GM23338 (cell line): ENCODE data around the gene GPR183. TPM values are rescaled to one million over a fixed set of nuclear protein-coding genes. Genes with fewer than 3 reads are reported as not detected.

ENCODE experiments used
- ATAC-seq: fragments of 200-7000 bp; cut with Tn5 transposase; 3 replicates; pipeline ENCODE4 v1.9.1; 2020
- DNase-seq: peaks from one replicate; pipeline ENCODE4 v3.0.0-alpha.2; 2015; ENCODE audit warnings: low spot score
- H2AFZ ChIP-seq: fragments of 200-600 bp; sonication (generic); 2 replicates; pipeline ENCODE4 v1.8.0; 2016; ENCODE audit warnings: antibody characterized with exemption, mild to moderate bottlenecking, moderate library complexity
- H3F3A ChIP-seq: fragments of 200-600 bp; sonication (generic); replicated peaks from 2 replicates; pipeline ENCODE4 v1.8.0; 2017; ENCODE audit warnings: antibody characterized with exemption, mixed run types, low read depth
- H3K27ac ChIP-seq: fragments of 200-600 bp; sonication (generic); 2 replicates; pipeline ENCODE4 v1.6.1; 2016; ENCODE audit warnings: low read depth
- H3K27me3 ChIP-seq: fragments of 200-600 bp; sonication (generic); 2 replicates; pipeline ENCODE4 v1.8.0; 2016; ENCODE audit warnings: mild to moderate bottlenecking, mixed run types, moderate library complexity; ENCODE audit not compliant: insufficient read depth
- H3K36me3 ChIP-seq: fragments of 200-600 bp; sonication (generic); 2 replicates; pipeline ENCODE4 v1.8.0; 2016; ENCODE audit warnings: mild to moderate bottlenecking; ENCODE audit not compliant: insufficient read depth
- H3K4me1 ChIP-seq: fragments of 200-600 bp; sonication (generic); 2 replicates; pipeline ENCODE4 v1.8.0; 2016; ENCODE audit warnings: mild to moderate bottlenecking, moderate library complexity; ENCODE audit not compliant: insufficient read depth
- H3K4me2 ChIP-seq: fragments of 200-600 bp; sonication (generic); 2 replicates; pipeline ENCODE4 v1.7.1; 2017; ENCODE audit warnings: mixed run types
- H3K4me3 ChIP-seq: fragments of 200-600 bp; sonication (generic); 2 replicates; pipeline ENCODE4 v1.6.1; 2016; ENCODE audit warnings: mixed run types
- H3K79me2 ChIP-seq: fragments of 200-600 bp; sonication (generic); replicated peaks from 2 replicates; pipeline ENCODE4 v1.8.0; 2017; ENCODE audit warnings: mild to moderate bottlenecking; ENCODE audit not compliant: insufficient read depth
- H3K9me2 ChIP-seq: fragments of 200-600 bp; sonication (generic); 2 replicates; pipeline ENCODE4 v1.8.0; 2017; ENCODE audit not compliant: insufficient read depth
- H4K20me1 ChIP-seq: fragments of 200-600 bp; sonication (generic); replicated peaks from 2 replicates; pipeline ENCODE4 v1.8.0; 2017; ENCODE audit warnings: mild to moderate bottlenecking; ENCODE audit not compliant: insufficient read depth
- H3K27ac Mint-ChIP-seq: 2 replicates; pipeline ENCODE4 v1.8.0; 2020; ENCODE audit warnings: inconsistent platforms, mild to moderate bottlenecking, moderate library complexity, mixed read lengths
- H3K27me3 Mint-ChIP-seq: 3 replicates; pipeline ENCODE4 v1.8.0; 2022; ENCODE audit warnings: low read depth, mild to moderate bottlenecking, moderate library complexity, mixed read lengths, inconsistent platforms; ENCODE audit not compliant: insufficient read depth, poor library complexity
- H3K36me3 Mint-ChIP-seq: 3 replicates; pipeline ENCODE4 v1.8.0; 2021; ENCODE audit warnings: low read depth, mild to moderate bottlenecking, inconsistent platforms, moderate library complexity, mixed read lengths
- H3K4me1 Mint-ChIP-seq: 3 replicates; pipeline ENCODE4 v1.8.0; 2020; ENCODE audit warnings: mild to moderate bottlenecking, inconsistent platforms, mixed read lengths
- H3K4me3 Mint-ChIP-seq: 3 replicates; pipeline ENCODE4 v1.8.0; 2021; ENCODE audit warnings: moderate library complexity, mild to moderate bottlenecking, inconsistent platforms, mixed read lengths
- H3K9me3 Mint-ChIP-seq: 3 replicates; pipeline ENCODE4 v1.8.0; 2020; ENCODE audit warnings: moderate library complexity, mild to moderate bottlenecking, inconsistent platforms, mixed read lengths
- EZH2phosphoT487 ChIP-seq: fragments of 200-600 bp; sonication (generic); IDR thresholded peaks from one replicate; pipeline ENCODE4 v1.8.1; 2018; ENCODE audit warnings: antibody characterized with exemption; ENCODE audit not compliant: unreplicated experiment
- JUNB ChIP-seq: IDR thresholded peaks from one replicate; pipeline ENCODE4 v1.6.1; 2016; ENCODE audit warnings: antibody characterized with exemption; ENCODE audit not compliant: unreplicated experiment
- NANOG ChIP-seq: IDR thresholded peaks from 2 replicates; pipeline ENCODE4 v1.6.1; 2016; ENCODE audit warnings: antibody characterized with exemption, borderline replicate concordance
- POLR2AphosphoS5 ChIP-seq: IDR thresholded peaks from 2 replicates; pipeline ENCODE4 v1.6.1; 2016; ENCODE audit warnings: antibody characterized with exemption, low read depth
- STAT1 ChIP-seq: IDR thresholded peaks from one replicate; pipeline ENCODE4 v1.6.1; 2016; ENCODE audit warnings: antibody characterized with exemption; ENCODE audit not compliant: unreplicated experiment
- polyA plus RNA-seq: library from polyadenylated mRNA; unstranded; fragments of >200 nt; fragmentation: Nextera tagmentation; extraction: Ambion mirVana; gene quantifications from 2 replicates; pipeline ENCODE4 v1.2.1, GENCODE V29; 2016
- total RNA-seq: library from RNA; depleted of rRNA; stranded (reverse); fragments of >200 nt; shearing (Covaris generic); gene quantifications from 2 replicates; pipeline ENCODE4 v1.2.3, GENCODE V29; 2014
- TF ChIP-seq, protein P1 (sequence below): IDR thresholded peaks from 2 replicates; pipeline ENCODE4 v1.6.1; 2016; ENCODE audit warnings: antibody characterized with exemption
- TF ChIP-seq, protein P2 (sequence below): fragments of 250-450 bp; sonication (Bioruptor Pico); IDR thresholded peaks from 2 replicates; pipeline ENCODE4 v1.5.0; 2020; ENCODE audit warnings: mild to moderate bottlenecking, moderate library complexity

GPR183 gene
- total and polyA plus RNA-seq, 2 experiments from 2014 or later, result 0.78 TPM; not detected in 1

DNA sequence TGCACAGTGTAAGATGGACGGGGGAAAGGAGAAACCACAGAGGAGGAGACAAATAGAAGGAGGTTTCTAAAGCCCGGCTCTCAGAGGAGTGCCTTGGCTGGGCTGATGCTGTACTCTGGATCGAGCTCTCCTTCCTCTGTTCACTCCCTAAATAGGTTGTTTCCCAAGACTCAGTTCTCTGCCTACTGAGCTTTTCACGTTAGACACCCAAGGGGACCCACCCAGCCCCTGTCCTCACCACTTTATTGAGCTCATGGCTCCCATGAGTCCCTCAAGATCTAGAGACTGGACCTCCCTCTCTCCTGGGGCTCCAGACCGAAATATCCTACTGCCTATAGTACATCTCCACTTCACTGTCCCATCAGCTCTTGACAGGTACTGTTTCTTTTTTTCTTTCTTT, 38.1 kb upstream of the GPR183 start (continued):
- TF ChIP-seq, protein P1, sequence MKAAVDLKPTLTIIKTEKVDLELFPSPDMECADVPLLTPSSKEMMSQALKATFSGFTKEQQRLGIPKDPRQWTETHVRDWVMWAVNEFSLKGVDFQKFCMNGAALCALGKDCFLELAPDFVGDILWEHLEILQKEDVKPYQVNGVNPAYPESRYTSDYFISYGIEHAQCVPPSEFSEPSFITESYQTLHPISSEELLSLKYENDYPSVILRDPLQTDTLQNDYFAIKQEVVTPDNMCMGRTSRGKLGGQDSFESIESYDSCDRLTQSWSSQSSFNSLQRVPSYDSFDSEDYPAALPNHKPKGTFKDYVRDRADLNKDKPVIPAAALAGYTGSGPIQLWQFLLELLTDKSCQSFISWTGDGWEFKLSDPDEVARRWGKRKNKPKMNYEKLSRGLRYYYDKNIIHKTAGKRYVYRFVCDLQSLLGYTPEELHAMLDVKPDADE, result no peak
- TF ChIP-seq NANOG (no peak), POLR2AphosphoS5 (no peak)

- no peak overlapping the region for H2AFZ ChIP-seq
- Mint-ChIP-seq H3K27me3 (peaks cover 7% of the 10 kb centered on the region), H3K36me3 (peaks cover 39% of the 10 kb centered on the region), H3K4me3 (no peak overlapping the region), H3K27ac (no peak overlapping the region), H3K9me3 (no peaks in the 10 kb centered on the region), H3K4me1 (no peaks in the 10 kb centered on the region)
- TF ChIP-seq, protein P2, sequence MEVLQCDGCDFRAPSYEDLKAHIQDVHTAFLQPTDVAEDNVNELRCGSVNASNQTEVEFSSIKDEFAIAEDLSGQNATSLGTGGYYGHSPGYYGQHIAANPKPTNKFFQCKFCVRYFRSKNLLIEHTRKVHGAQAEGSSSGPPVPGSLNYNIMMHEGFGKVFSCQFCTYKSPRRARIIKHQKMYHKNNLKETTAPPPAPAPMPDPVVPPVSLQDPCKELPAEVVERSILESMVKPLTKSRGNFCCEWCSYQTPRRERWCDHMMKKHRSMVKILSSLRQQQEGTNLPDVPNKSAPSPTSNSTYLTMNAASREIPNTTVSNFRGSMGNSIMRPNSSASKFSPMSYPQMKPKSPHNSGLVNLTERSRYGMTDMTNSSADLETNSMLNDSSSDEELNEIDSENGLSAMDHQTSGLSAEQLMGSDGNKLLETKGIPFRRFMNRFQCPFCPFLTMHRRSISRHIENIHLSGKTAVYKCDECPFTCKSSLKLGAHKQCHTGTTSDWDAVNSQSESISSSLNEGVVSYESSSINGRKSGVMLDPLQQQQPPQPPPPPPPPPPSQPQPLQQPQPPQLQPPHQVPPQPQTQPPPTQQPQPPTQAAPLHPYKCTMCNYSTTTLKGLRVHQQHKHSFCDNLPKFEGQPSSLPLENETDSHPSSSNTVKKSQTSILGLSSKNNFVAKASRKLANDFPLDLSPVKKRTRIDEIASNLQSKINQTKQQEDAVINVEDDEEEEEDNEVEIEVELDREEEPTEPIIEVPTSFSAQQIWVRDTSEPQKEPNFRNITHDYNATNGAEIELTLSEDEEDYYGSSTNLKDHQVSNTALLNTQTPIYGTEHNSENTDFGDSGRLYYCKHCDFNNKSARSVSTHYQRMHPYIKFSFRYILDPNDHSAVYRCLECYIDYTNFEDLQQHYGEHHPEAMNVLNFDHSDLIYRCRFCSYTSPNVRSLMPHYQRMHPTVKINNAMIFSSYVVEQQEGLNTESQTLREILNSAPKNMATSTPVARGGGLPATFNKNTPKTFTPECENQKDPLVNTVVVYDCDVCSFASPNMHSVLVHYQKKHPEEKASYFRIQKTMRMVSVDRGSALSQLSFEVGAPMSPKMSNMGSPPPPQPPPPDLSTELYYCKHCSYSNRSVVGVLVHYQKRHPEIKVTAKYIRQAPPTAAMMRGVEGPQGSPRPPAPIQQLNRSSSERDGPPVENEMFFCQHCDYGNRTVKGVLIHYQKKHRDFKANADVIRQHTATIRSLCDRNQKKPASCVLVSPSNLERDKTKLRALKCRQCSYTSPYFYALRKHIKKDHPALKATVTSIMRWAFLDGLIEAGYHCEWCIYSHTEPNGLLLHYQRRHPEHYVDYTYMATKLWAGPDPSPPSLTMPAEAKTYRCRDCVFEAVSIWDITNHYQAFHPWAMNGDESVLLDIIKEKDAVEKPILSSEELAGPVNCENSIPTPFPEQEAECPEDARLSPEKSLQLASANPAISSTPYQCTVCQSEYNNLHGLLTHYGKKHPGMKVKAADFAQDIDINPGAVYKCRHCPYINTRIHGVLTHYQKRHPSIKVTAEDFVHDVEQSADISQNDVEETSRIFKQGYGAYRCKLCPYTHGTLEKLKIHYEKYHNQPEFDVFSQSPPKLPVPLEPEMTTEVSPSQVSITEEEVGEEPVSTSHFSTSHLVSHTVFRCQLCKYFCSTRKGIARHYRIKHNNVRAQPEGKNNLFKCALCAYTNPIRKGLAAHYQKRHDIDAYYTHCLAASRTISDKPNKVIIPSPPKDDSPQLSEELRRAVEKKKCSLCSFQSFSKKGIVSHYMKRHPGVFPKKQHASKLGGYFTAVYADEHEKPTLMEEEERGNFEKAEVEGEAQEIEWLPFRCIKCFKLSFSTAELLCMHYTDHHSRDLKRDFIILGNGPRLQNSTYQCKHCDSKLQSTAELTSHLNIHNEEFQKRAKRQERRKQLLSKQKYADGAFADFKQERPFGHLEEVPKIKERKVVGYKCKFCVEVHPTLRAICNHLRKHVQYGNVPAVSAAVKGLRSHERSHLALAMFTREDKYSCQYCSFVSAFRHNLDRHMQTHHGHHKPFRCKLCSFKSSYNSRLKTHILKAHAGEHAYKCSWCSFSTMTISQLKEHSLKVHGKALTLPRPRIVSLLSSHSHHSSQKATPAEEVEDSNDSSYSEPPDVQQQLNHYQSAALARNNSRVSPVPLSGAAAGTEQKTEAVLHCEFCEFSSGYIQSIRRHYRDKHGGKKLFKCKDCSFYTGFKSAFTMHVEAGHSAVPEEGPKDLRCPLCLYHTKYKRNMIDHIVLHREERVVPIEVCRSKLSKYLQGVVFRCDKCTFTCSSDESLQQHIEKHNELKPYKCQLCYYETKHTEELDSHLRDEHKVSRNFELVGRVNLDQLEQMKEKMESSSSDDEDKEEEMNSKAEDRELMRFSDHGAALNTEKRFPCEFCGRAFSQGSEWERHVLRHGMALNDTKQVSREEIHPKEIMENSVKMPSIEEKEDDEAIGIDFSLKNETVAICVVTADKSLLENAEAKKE (CRISPR knock-in tag), result no peak
- TF ChIP-seq STAT1, result no peak
- TF ChIP-seq EZH2phosphoT487, result no peak
- no peak for TF ChIP-seq JUNB
- H4K20me1 ChIP-seq, result no peaks in the 10 kb centered on the region; the same call in none of the 2 replicates
- H3F3A ChIP-seq, result no peaks in the 10 kb centered on the region
- ATAC-seq (no peak), DNase-seq (no peak)
- H3K27ac ChIP-seq, result no peak overlapping the region
- H3K79me2 ChIP-seq, result no peaks in the 10 kb centered on the region
- H3K9me2 ChIP-seq, result no peaks in the 10 kb centered on the region
- no peak overlapping the region for H3K4me3 ChIP-seq
- H3K4me2 ChIP-seq, result no peak overlapping the region
- H3K27me3 ChIP-seq, result no peaks in the 10 kb centered on the region
- H3K36me3 ChIP-seq, result peaks cover 14% of the 10 kb centered on the region; the same call in 1 of the 2 replicates
- H3K4me1 ChIP-seq, result no peaks in the 10 kb centered on the region
Measured at GRCh38 chr13:99344610-99345208, 37.5 kb upstream of the GPR183 start.
